Ishikawa (cell line): ENCODE data around the gene OVOL2.

Experiments
- CEBPB ChIP-seq: IDR thresholded peaks from 2 replicates; pipeline ENCODE4 v1.6.1; 2012
- CREB1 ChIP-seq: IDR thresholded peaks from 2 replicates; pipeline ENCODE4 v1.6.1; 2012; ENCODE audit warnings: low read depth
- EGR1 ChIP-seq: IDR thresholded peaks from 2 replicates; pipeline ENCODE4 v1.6.1; 2012
- EP300 ChIP-seq: IDR thresholded peaks from 2 replicates; pipeline ENCODE4 v1.6.1; 2012; ENCODE audit warnings: borderline replicate concordance
- FOXM1 ChIP-seq: IDR thresholded peaks from 2 replicates; pipeline ENCODE4 v1.6.1; 2012; ENCODE audit warnings: low read depth, borderline replicate concordance
- NFIC ChIP-seq: IDR thresholded peaks from 2 replicates; pipeline ENCODE4 v1.6.1; 2012
- RAD21 ChIP-seq: IDR thresholded peaks from 2 replicates; pipeline ENCODE4 v1.6.1; 2012; ENCODE audit warnings: low read depth
- TAF1 ChIP-seq: IDR thresholded peaks from 2 replicates; pipeline ENCODE4 v1.6.1; 2012; ENCODE audit warnings: low read depth, mild to moderate bottlenecking
- TCF12 ChIP-seq: IDR thresholded peaks from 2 replicates; pipeline ENCODE4 v1.6.1; 2012; ENCODE audit warnings: low read depth
- TEAD4 ChIP-seq: IDR thresholded peaks from 2 replicates; pipeline ENCODE4 v1.6.1; 2012
- YY1 ChIP-seq: IDR thresholded peaks from 2 replicates; pipeline ENCODE4 v1.6.1; 2012; ENCODE audit warnings: low read depth
- ZBTB7A ChIP-seq: IDR thresholded peaks from 2 replicates; pipeline ENCODE4 v1.6.1; 2012; ENCODE audit warnings: low read depth
- TF ChIP-seq, protein P1 (sequence below): IDR thresholded peaks from 2 replicates; pipeline ENCODE4 v1.6.1; 2012
- TF ChIP-seq, protein P2 (sequence below): IDR thresholded peaks from 2 replicates; pipeline ENCODE4 v1.6.1; 2012; ENCODE audit warnings: low read depth, mild to moderate bottlenecking
- TF ChIP-seq, protein P3 (sequence below): IDR thresholded peaks from 2 replicates; pipeline ENCODE4 v1.6.1; 2012

OVOL2 gene

DNA sequence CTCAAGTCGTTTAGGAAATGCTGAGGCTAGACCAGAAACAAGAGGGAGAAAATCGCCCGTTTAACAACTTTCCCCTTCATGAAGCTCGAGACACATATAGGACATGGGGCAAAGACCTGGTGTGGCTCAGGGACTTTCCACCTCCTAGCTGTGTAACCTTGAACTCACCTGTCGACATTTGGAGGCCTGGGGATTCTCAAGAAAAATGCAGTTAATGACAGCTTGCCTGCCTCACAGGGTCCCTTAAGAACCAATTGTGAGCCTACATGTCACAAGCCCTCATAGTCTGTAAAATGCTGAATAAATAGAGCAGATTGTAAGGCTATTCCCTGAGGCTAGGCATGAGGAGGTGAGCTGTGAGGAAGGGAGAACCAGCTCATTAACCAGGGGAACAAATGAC is 53.8 kb downstream of the OVOL2 start:
- TF ChIP-seq NFIC (no peak), FOXM1 (no peak), EGR1 (no peak), EP300 (no peak), RAD21 (no peak), ZBTB7A (no peak), TEAD4 (no peak), CREB1 (no peak), TCF12 (no peak), CEBPB (no peak), YY1 (no peak), TAF1 (no peak)
- TF ChIP-seq, protein P1, sequence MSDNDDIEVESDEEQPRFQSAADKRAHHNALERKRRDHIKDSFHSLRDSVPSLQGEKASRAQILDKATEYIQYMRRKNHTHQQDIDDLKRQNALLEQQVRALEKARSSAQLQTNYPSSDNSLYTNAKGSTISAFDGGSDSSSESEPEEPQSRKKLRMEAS, result no peak
- TF ChIP-seq, protein P2, sequence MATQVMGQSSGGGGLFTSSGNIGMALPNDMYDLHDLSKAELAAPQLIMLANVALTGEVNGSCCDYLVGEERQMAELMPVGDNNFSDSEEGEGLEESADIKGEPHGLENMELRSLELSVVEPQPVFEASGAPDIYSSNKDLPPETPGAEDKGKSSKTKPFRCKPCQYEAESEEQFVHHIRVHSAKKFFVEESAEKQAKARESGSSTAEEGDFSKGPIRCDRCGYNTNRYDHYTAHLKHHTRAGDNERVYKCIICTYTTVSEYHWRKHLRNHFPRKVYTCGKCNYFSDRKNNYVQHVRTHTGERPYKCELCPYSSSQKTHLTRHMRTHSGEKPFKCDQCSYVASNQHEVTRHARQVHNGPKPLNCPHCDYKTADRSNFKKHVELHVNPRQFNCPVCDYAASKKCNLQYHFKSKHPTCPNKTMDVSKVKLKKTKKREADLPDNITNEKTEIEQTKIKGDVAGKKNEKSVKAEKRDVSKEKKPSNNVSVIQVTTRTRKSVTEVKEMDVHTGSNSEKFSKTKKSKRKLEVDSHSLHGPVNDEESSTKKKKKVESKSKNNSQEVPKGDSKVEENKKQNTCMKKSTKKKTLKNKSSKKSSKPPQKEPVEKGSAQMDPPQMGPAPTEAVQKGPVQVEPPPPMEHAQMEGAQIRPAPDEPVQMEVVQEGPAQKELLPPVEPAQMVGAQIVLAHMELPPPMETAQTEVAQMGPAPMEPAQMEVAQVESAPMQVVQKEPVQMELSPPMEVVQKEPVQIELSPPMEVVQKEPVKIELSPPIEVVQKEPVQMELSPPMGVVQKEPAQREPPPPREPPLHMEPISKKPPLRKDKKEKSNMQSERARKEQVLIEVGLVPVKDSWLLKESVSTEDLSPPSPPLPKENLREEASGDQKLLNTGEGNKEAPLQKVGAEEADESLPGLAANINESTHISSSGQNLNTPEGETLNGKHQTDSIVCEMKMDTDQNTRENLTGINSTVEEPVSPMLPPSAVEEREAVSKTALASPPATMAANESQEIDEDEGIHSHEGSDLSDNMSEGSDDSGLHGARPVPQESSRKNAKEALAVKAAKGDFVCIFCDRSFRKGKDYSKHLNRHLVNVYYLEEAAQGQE, result no peak
- TF ChIP-seq, protein P3, sequence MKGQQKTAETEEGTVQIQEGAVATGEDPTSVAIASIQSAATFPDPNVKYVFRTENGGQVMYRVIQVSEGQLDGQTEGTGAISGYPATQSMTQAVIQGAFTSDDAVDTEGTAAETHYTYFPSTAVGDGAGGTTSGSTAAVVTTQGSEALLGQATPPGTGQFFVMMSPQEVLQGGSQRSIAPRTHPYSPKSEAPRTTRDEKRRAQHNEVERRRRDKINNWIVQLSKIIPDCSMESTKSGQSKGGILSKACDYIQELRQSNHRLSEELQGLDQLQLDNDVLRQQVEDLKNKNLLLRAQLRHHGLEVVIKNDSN, result no peak

DNA sequence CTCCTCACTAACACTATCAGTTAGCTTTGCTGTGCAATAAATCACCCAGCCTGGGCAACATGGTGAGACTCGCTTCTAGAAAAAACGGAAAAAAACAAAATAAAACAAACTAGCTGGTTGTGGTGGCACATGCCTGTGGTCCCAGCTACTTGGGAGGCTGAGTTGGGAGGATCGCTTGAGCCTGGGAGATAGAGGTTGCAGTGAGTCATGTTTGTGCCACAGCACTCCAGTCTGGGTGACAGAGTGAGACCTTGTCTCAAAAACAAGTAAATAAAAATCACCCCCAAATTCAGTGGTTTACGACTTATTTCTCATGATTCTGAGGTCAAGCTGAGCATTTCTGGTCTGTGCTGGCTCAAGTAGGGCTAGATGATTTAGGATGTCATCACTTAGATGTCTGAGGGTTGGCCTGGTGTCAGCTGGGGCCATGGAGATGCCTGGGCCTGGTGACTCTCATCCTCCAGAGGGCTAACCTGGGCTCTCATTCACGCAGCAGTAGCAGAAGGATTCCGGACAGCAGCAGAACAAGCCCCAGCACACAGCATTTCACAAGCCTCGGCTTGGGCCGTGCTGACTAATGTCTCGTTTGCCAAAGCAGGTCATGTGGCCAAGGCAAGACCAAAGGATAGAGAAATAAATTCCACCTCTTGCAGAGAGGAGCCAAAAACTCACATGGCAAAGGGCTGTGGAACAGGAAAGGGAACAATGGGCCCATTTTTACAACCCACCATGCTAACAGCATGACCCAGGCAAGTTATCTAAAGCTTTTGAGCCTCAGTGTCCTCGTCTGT is 56.4 kb downstream of the OVOL2 start:
- no peak for TF ChIP-seq YY1
- no peak for TF ChIP-seq CEBPB
- TF ChIP-seq EP300, result no peak
- TF ChIP-seq, protein P3, result peak; percentile 39

DNA sequence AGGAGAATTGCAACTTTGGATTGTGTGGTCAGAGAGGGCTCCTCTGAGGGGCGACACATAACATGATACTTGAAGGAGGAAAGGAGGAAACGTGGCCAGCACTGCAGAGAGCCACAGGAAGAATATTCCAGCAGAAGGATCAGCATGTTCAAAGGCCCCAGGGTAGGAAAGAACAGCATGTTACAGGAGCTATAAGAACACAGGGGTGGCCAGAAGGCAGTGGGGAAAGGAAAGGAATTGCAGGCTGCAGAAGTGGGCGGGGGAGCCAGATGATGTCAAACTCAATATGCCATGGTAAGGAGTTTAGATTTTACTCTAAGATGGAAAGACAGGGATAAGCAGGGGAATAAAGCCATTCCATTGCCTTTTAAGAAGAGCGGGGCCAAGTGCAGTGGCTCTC is 58.1 kb downstream of the OVOL2 start:
- no peak for TF ChIP-seq YY1
- TF ChIP-seq EP300, result no peak
- no peak for TF ChIP-seq FOXM1
- TF ChIP-seq TEAD4, result no peak
- TF ChIP-seq, protein P1, result no peak
- no peak for TF ChIP-seq NFIC
- TF ChIP-seq, protein P2, result no peak
- no peak for TF ChIP-seq TAF1
- no peak for TF ChIP-seq ZBTB7A
- TF ChIP-seq RAD21, result no peak

DNA sequence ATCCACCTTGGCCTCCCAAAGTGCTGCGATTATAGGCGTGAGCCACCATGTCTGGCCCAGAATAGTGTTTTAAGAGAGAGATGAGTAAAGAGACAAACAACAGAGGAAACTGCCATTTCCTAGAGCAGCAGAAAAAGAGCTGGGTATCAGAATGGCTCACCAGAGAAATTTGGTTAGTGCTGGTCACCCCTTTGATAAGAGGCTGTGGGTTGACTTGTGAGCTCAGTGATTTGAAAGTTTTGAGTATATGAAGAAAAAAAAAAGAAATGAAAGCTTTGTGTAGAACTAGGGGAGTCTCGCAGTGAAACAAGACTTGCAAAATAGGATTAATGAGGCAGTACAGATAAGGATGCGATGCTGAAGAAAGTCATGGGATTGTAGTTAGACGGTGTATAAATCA is 59.3 kb downstream of the OVOL2 start:
- TF ChIP-seq, protein P3, result no peak
- TF ChIP-seq FOXM1 (no peak), EP300 (no peak), ZBTB7A (no peak), TCF12 (no peak), TEAD4 (no peak), NFIC (no peak), RAD21 (no peak), CREB1 (no peak)

DNA sequence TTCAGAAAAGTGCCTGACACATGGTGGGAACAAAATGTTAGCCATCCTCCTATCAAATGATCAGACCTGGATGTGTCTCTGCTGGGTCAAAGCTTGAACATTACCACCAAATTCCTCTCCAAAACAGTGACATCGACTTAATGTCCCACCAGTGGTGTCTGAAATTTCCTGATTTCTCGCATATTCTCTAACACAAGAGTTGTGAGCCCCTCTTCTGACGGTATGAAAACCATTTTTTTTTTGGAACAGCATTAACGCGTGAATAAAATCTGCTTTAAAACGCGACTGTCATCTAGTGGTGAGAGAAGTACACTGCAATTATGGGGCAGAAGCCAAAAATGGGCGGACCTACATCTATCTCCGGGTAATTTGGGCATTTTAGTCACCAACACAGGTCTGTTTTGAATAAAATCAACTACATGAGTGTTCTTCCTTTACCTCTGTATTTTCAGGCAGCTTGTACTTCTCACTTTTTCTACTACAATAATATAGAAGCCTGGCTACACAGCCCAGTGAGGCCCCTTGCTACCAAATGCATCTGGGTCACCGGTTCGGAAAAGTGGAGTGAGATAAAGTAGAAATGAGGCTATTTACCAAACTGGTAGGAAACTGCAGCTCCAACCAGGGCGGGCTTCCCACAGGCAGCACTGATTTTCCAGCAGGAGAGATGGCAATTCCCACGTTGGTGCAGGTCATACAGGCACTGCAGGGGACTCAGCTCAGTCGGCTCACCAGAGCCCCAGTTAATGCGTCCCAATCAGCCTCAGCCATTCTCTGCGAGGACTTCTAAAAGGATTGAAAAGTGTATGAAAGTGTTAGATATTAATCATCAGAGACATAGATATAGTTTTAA is 61.5 kb downstream of the OVOL2 start:
- TF ChIP-seq, protein P2, result no peak
- TF ChIP-seq RAD21, result peak; percentile 79
- peak; percentile 79 for TF ChIP-seq NFIC
